Measurements from ENCODE around the gene ZWILCH. TPM values are rescaled to one million over a fixed set of nuclear protein-coding genes. Genes with fewer than 3 reads are reported as not detected.

The ZWILCH gene
- total and polyA plus RNA-seq, 2 of the 4 experiments (the other 2 are of a cell fraction), result 10.5 to 22.2 TPM

- H3K4me2 ChIP-seq (ENCODE audit: low read depth, low read length), result no peak overlapping the region
- ATAC-seq (ENCODE audit: low read depth) (no peak), DNase-seq (no peak)
- H4K91ac ChIP-seq (ENCODE audit: insufficient read depth, low read depth, low read length), result no peak overlapping the region
- H3K4ac ChIP-seq (ENCODE audit: low read depth, low read length), result no peak overlapping the region
- intact Hi-C loops (cut with micrococcal nuclease), result no loop called here
- H2BK20ac ChIP-seq (ENCODE audit: low read depth, low read length), result no peak overlapping the region
- no peak overlapping the region for H3K4me3 ChIP-seq (ENCODE audit: insufficient read depth, low read depth, low read length)
- H3K36me3 ChIP-seq (ENCODE audit: control insufficient read depth, insufficient read depth, low read length), result peaks cover 1% of the 10 kb centered on the region; the same call in 1 of the 2 replicates
- H2BK120ac ChIP-seq (ENCODE audit: low read depth, low read length), result no peak overlapping the region
- TF ChIP-seq MAFK (IDR thresholded peaks at IDR 0.05; ENCODE audit: low read depth, low read length) (0 out of 2 replicates have a peak, but pooled peaks have one; percentile 16), RAD21 (IDR thresholded peaks at IDR 0.05; ENCODE audit: low read length) (no peak)
- ChIA-PET CTCF (no interaction called here), POLR2A (ENCODE audit: unreplicated experiment) (no interaction called here)
- H2AK9ac ChIP-seq (replicated peaks; ENCODE audit: low read depth, low read length, poor library complexity), result no peak overlapping the region
- no peak overlapping the region for H2AK5ac ChIP-seq (ENCODE audit: low read depth, low read length)
- no peak overlapping the region for H3K56ac ChIP-seq (ENCODE audit: extremely low read depth, insufficient read depth, low read length)
- H3K9me3 ChIP-seq (ENCODE audit: control insufficient read depth, insufficient read depth, low read length), result no peaks in the 10 kb centered on the region
- H3K18ac ChIP-seq (ENCODE audit: low read depth, low read length), result no peak overlapping the region
- H3K27ac ChIP-seq (ENCODE audit: insufficient read depth, low read length), result no peak overlapping the region
- no peak overlapping the region for H2BK5ac ChIP-seq (ENCODE audit: low read depth, low read length, poor library complexity, severe bottlenecking)
- in situ Hi-C loops (cut with MboI; ENCODE audit: low sequenced_read_pairs), result no loop called here
- no CpG with 5 or more reads among the region's 4 CpGs for WGBS, 2 experiments (ENCODE audit: extremely low coverage in 2 of 2, insufficient read length in 1 of 2)
- no peaks in the 10 kb centered on the region for H3K4me1 ChIP-seq (ENCODE audit: control insufficient read depth, insufficient read depth, low read length)
- no peak overlapping the region for H4K5ac ChIP-seq (ENCODE audit: low read depth, low read length)
- dilution Hi-C loops (cut with HindIII; ENCODE audit: low sequenced_read_pairs, unreplicated experiment), result no loop called here
- H3K27me3 ChIP-seq (ENCODE audit: control insufficient read depth, insufficient read depth, low read length), result no peaks in the 10 kb centered on the region
- peak overlapping the region; percentile 51 for H2AFZ ChIP-seq (replicated peaks; ENCODE audit: low read length, poor library complexity)
- H3K79me1 ChIP-seq (ENCODE audit: low read depth in 1 of 2, low read length in 2 of 2), result no peaks in the 10 kb centered on the region
- no peaks in the 10 kb centered on the region for H4K20me1 ChIP-seq (ENCODE audit: insufficient read depth, low read length)
- H3K14ac ChIP-seq (replicated peaks; ENCODE audit: low read depth, low read length), result no peak overlapping the region
- no TSS peak for BruUV-seq (replicated peaks)
- no peak overlapping the region for H2BK15ac ChIP-seq (ENCODE audit: low read depth, low read length)
- H3K9ac ChIP-seq (ENCODE audit: low read depth, low read length), result no peak overlapping the region
- H4K8ac ChIP-seq (ENCODE audit: low read depth in 2 of 2, low read length in 2 of 2), result no peak overlapping the region
- H3K23ac ChIP-seq (ENCODE audit: low read depth, low read length), result no peak overlapping the region
- H3K9me1 ChIP-seq (ENCODE audit: insufficient read depth, low read length), result no peaks in the 10 kb centered on the region; the same call in 1 of the 2 replicates
Measured at GRCh38 chr15:66542896-66543295, 37.8 kb downstream of the ZWILCH start.
